Measurements from ENCODE around the gene RXRA.

GRCh38 chr9:134314039-134314949 is 12.0 kb upstream of the RXRA start:
- TF ChIP-seq ESRRA (CRISPR knock-in tag; IDR thresholded peaks at IDR 0.05; ENCODE audit: low read depth) (no peak), MYC (CRISPR knock-in tag; IDR thresholded peaks at IDR 0.05; ENCODE audit: borderline replicate concordance) (no peak)
